OCI-LY3 (cell line): ENCODE results near the gene SLC22A17.

Source experiments
- H2AFZ ChIP-seq: fragments of 200-600, 300-600 bp; shearing (Covaris generic); 2 replicates; pipeline ENCODE4 v1.6.0; 2014; ENCODE audit warnings: antibody characterized with exemption, low read depth, low read length
- H3K27ac ChIP-seq: fragments of 200-600, 300-600 bp; sonication (generic); 2 replicates; pipeline ENCODE4 v1.5.1; 2014; ENCODE audit warnings: mild to moderate bottlenecking, low read length, moderate library complexity, mixed read lengths
- H3K27me3 ChIP-seq: fragments of 200-600, 300-600 bp; sonication (generic); 2 replicates; pipeline ENCODE4 v1.6.1; 2014; ENCODE audit warnings: low read depth, low read length, mixed read lengths
- H3K36me3 ChIP-seq: fragments of 200-600, 300-600 bp; sonication (generic); replicated peaks from 2 replicates; pipeline ENCODE3; 2014; ENCODE audit warnings: low read depth, low read length, mixed read lengths
- H3K4me1 ChIP-seq: fragments of 300-600, 200-600 bp; sonication (generic); 2 replicates; pipeline ENCODE4 v1.6.1; 2014; ENCODE audit warnings: low read length, mixed read lengths
- H3K4me2 ChIP-seq: fragments of 200-600, 300-600 bp; sonication (generic); 2 replicates; pipeline ENCODE4 v1.6.1; 2014; ENCODE audit warnings: low read length, mixed read lengths
- H3K4me3 ChIP-seq: fragments of 300-600, 200-600 bp; sonication (generic); 2 replicates; pipeline ENCODE4 v1.5.1; 2014; ENCODE audit warnings: antibody characterized with exemption, mild to moderate bottlenecking, low read length, moderate library complexity
- H3K79me2 ChIP-seq: fragments of 300-600, 200-600 bp; shearing (Covaris generic); 2 replicates; pipeline ENCODE4 v1.6.1; 2014; ENCODE audit warnings: mild to moderate bottlenecking, low read length, mixed read lengths
- H3K9ac ChIP-seq: fragments of 300-600, 200-600 bp; shearing (Covaris generic); 2 replicates; pipeline ENCODE4 v1.6.0; 2014; ENCODE audit warnings: mild to moderate bottlenecking, low read length, moderate library complexity
- H3K9me3 ChIP-seq: fragments of 200-600, 300-600 bp; shearing (Covaris generic); 2 replicates; pipeline ENCODE4 v1.6.1; 2014; ENCODE audit warnings: low read length, mixed read lengths; ENCODE audit not compliant: insufficient read depth
- H4K20me1 ChIP-seq: fragments of 200-600, 300-600 bp; sonication (generic); 2 replicates; pipeline ENCODE4 v1.6.1; 2016; ENCODE audit warnings: low read length, mixed read lengths; ENCODE audit not compliant: insufficient read depth
- EZH2phosphoT487 ChIP-seq: fragments of 200-600 bp; shearing (Covaris generic); IDR thresholded peaks from 2 replicates; pipeline ENCODE4 v1.6.1; 2018; ENCODE audit warnings: antibody characterized with exemption, mixed run types, low read depth
- TF ChIP-seq, protein P1 (sequence below): fragments of 200-600, 300-600 bp; sonication (generic); IDR thresholded peaks from 2 replicates; pipeline ENCODE4 v1.5.1; 2014; ENCODE audit warnings: antibody characterized with exemption, low read length, low read depth

SLC22A17 gene

DNA sequence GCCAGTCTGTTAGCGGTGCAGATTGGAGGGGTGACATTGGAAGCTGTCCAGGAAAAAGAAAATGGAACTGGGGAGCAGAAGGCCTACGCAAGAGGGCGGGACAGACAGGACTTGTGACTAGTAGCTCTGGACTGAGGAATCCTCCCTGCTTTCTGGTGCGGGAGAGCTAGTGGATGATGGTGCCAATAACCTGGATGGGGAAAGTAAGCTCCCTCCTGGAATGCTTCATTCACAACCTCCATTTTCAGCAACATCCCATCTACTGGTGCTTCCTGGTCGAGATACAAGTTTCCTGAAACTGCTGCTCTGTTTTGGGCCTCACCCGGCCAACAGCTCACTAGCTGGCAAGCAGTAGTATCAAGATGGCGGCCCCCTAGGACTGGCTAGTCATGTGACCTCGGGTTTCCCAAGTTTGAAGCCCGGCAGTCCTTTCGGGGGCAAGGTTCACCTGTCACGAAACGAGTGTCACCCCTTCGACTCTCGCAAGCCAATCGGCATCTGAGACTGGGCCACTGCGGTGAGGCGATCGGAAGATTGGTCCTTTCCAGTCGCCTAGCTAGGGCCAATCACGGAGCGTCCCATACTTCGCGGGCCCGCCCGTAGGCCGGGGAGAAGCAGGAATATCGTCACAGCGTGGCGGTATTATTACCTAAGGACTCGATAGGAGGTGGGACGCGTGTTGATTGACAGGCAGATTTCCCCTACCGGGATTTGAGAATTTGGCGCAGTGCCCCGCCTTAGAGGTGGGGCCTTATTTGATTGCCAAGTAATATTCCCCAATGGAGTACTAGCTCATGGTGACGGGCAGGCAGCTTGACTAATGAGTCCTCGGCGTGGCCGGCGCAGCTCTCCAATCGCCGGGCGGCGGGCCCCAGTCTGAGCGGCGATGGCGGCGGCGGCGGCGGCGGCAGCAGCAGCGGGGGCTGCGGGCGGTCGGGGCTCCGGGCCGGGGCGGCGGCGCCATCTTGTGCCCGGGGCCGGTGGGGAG lies 31.8 kb downstream of the SLC22A17 start, which contains the start of gene PABPN1:
TSS of gene PABPN1 (plus strand) at position 874 of the 988 bp plus-strand sequence. CDS start at position 887, 13 bp downstream.
- peak within 1 kb of the TSS; percentile 100 for H3K4me2 ChIP-seq
- peak within 1 kb of the TSS; percentile 97 for H3K9ac ChIP-seq
- H3K27me3 ChIP-seq: no peaks in the 10 kb centered on the region
- H2AFZ ChIP-seq: peak within 1 kb of the TSS; percentile 12; the same call in 1 of the 2 replicates
- peaks cover 35% of the 10 kb centered on the region for H3K79me2 ChIP-seq
- H3K4me1 ChIP-seq: peaks cover 19% of the 10 kb centered on the region
- TF ChIP-seq, protein P1, sequence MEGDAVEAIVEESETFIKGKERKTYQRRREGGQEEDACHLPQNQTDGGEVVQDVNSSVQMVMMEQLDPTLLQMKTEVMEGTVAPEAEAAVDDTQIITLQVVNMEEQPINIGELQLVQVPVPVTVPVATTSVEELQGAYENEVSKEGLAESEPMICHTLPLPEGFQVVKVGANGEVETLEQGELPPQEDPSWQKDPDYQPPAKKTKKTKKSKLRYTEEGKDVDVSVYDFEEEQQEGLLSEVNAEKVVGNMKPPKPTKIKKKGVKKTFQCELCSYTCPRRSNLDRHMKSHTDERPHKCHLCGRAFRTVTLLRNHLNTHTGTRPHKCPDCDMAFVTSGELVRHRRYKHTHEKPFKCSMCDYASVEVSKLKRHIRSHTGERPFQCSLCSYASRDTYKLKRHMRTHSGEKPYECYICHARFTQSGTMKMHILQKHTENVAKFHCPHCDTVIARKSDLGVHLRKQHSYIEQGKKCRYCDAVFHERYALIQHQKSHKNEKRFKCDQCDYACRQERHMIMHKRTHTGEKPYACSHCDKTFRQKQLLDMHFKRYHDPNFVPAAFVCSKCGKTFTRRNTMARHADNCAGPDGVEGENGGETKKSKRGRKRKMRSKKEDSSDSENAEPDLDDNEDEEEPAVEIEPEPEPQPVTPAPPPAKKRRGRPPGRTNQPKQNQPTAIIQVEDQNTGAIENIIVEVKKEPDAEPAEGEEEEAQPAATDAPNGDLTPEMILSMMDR: no peak
- TF ChIP-seq EZH2phosphoT487: no peak
- peaks cover 9% of the 10 kb centered on the region; the same call in 1 of the 2 replicates for H4K20me1 ChIP-seq
- peak within 1 kb of the TSS; percentile 86 for H3K27ac ChIP-seq
- H3K36me3 ChIP-seq: peaks cover 28% of the 10 kb centered on the region
- peak within 1 kb of the TSS; percentile 98 for H3K4me3 ChIP-seq
- H3K9me3 ChIP-seq: no peaks in the 10 kb centered on the region

DNA sequence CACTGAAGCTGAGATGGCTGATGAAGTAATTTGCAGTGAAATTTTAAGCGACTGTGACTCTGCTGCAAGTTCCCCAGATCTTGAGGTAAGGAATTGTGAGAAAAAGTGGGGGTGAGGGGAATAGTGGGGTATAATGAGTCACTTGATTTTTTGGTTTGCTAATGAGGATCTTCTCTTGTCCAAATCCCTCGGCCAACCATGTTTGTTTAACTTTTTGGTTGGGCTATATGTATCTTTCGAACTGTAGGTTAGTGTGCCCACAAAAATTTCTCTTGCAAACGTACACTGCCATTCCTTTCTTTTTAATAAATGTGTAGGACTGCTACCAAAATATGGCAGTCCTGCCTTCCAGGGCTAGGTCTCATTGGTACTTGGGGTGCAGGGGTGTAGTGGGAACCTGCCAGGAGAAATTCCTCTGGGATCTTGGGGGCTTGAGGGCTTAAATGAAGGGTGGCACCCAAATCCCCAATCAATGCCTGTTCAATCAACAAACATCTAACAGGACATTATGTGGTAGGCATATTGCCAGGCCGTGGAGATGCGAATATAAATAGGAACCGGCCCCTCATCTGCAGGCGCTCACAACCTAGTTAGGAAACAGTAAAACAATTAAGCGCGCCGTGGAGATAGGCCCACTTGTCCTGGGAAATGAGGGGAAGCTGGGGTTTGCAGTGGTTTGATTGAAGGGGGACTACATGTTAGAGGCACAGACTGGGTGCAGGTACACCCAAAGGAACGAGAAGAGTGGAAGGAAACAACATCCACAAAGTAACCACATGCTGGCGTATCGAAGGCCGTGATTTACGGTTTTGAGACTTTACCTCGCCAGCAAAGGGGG lies 32.7 kb downstream of the SLC22A17 start:
- TF ChIP-seq, protein P1: no peak
- no peak for TF ChIP-seq EZH2phosphoT487
- H3K27ac ChIP-seq: peak overlapping the region; percentile 86
- H3K9ac ChIP-seq: peak overlapping the region; percentile 84
- peak overlapping the region; percentile 12; the same call in 1 of the 2 replicates for H2AFZ ChIP-seq
- peak overlapping the region; percentile 100 for H3K4me2 ChIP-seq
- peaks cover 35% of the 10 kb centered on the region for H3K79me2 ChIP-seq
- peaks cover 27% of the 10 kb centered on the region for H3K36me3 ChIP-seq
- H4K20me1 ChIP-seq: peaks cover 9% of the 10 kb centered on the region; the same call in 1 of the 2 replicates
- peak overlapping the region; percentile 93 for H3K4me3 ChIP-seq
- no peaks in the 10 kb centered on the region for H3K27me3 ChIP-seq
- H3K9me3 ChIP-seq: no peaks in the 10 kb centered on the region
- H3K4me1 ChIP-seq: peaks cover 19% of the 10 kb centered on the region

- Histone ChIP-seq H3K79me2 (peaks cover 7% of the 10 kb centered on the region; the same call in 1 of the 2 replicates), H3K27me3 (no peaks in the 10 kb centered on the region), H3K9ac (no peak overlapping the region), H3K4me2 (no peak overlapping the region), H3K36me3 (no peaks in the 10 kb centered on the region), H3K9me3 (no peaks in the 10 kb centered on the region), H2AFZ (no peak overlapping the region), H3K4me1 (peaks cover 9% of the 10 kb centered on the region), H4K20me1 (no peaks in the 10 kb centered on the region), H3K4me3 (no peak overlapping the region), H3K27ac (no peak overlapping the region)
- TF ChIP-seq EZH2phosphoT487: no peak
- TF ChIP-seq, protein P1: no peak
Measured at GRCh38 chr14:23316300-23316699, 36.4 kb downstream of the SLC22A17 start.
